ENCODE results near the gene MARVELD3.

- no peak for TF ChIP-seq CTCF (IDR thresholded peaks at IDR 0.05)
- no peak for TF ChIP-seq POLR2A (IDR thresholded peaks at IDR 0.05)
Measured at GRCh38 chr16:71671165-71671564, 45.2 kb downstream of the MARVELD3 start.
